Measurements from ENCODE around the gene MERTK. TPM values are rescaled to one million over a fixed set of nuclear protein-coding genes. Genes with fewer than 3 reads are reported as not detected.
"Not testable (repeated sequence)": the region's sequence is repeated elsewhere in the genome, so short reads cannot be mapped to it uniquely, and the experiment has no call there.

MERTK gene
- total RNA-seq, 4 donors from 2014 or later: 13.2 to 47.4 (median 32.3) TPM

- no peaks in the 10 kb centered on the region for H3K27me3 ChIP-seq
- H3K36me3 ChIP-seq: peaks cover 0 to 42% of the 10 kb centered on the region in 2 donors
- WGBS, 2 donors (ENCODE audit: low coverage in 1 of 2): 70 to 73% methylated on average over 1 of the region's 1 CpG
- H3K9me3 ChIP-seq: no peaks in the 10 kb centered on the region
- H3K4me3 ChIP-seq: no peak overlapping the region
- H3K27ac ChIP-seq: no peak overlapping the region
- ATAC-seq: no peak
- H3K4me1 ChIP-seq: peaks cover 0 to 29% (median 6%) of the 10 kb centered on the region in 3 donors
- TF ChIP-seq POLR2AphosphoS5 (IDR thresholded peaks at IDR 0.05) (no peak), POLR2A (IDR thresholded peaks at IDR 0.05) (no peak), EP300 (IDR thresholded peaks at IDR 0.05) (no peak), CTCF (IDR thresholded peaks at IDR 0.05) (no peak)
Measured at GRCh38 chr2:112061299-112061698, 162.9 kb downstream of the MERTK start.

- Histone ChIP-seq H3K9me3 (no peaks in the 10 kb centered on the region), H3K36me3 (peaks cover 0 to 47% of the 10 kb centered on the region in 2 donors), H3K27ac (no peak overlapping the region), H3K4me1 (peaks cover 0 to 23% (median 6%) of the 10 kb centered on the region in 3 donors), H3K27me3 (no peaks in the 10 kb centered on the region), H3K4me3 (no peak overlapping the region)
- WGBS, 2 donors (ENCODE audit: low coverage in 1 of 2): 93 to 100% methylated on average over 1 to 2 of the region's 2 CpGs
- TF ChIP-seq POLR2AphosphoS5 (IDR thresholded peaks at IDR 0.05): no peak
- no peak for TF ChIP-seq POLR2A (IDR thresholded peaks at IDR 0.05)
- TF ChIP-seq CTCF (IDR thresholded peaks at IDR 0.05): no peak
- no peak for TF ChIP-seq EP300 (IDR thresholded peaks at IDR 0.05)
- no peak for ATAC-seq
Measured at GRCh38 chr2:112061840-112062239, 163.4 kb downstream of the MERTK start.

GRCh38 chr2:112062894-112063293 is 164.5 kb downstream of the MERTK start:
- 92% methylated on average over 1 of the region's 1 CpG; no CpG with 5 or more reads in 1 of the 2 donors for WGBS, 2 donors (ENCODE audit: low coverage in 1 of 2)
- TF ChIP-seq POLR2AphosphoS5 (IDR thresholded peaks at IDR 0.05): no peak
- TF ChIP-seq CTCF (IDR thresholded peaks at IDR 0.05): no peak
- no peak for TF ChIP-seq POLR2A (IDR thresholded peaks at IDR 0.05)
- TF ChIP-seq EP300 (IDR thresholded peaks at IDR 0.05): no peak
- H3K27me3 ChIP-seq: no peaks in the 10 kb centered on the region
- no peak for ATAC-seq
- H3K36me3 ChIP-seq: peaks cover 3 to 58% of the 10 kb centered on the region in 2 donors
- H3K4me1 ChIP-seq: peaks cover 0 to 13% (median 0%) of the 10 kb centered on the region in 3 donors
- H3K4me3 ChIP-seq: no peak overlapping the region
- no peak overlapping the region for H3K27ac ChIP-seq
- H3K9me3 ChIP-seq: no peaks in the 10 kb centered on the region

- H3K4me1 ChIP-seq: no peaks in the 10 kb centered on the region
- H3K4me3 ChIP-seq: no peak overlapping the region
- no peak for TF ChIP-seq POLR2A (IDR thresholded peaks at IDR 0.05)
- TF ChIP-seq POLR2AphosphoS5 (IDR thresholded peaks at IDR 0.05): no peak
- no peak for TF ChIP-seq CTCF (IDR thresholded peaks at IDR 0.05)
- TF ChIP-seq EP300 (IDR thresholded peaks at IDR 0.05): no peak
- no peaks in the 10 kb centered on the region for H3K27me3 ChIP-seq
- 80 to 84% methylated on average over 5 of the region's 5 CpGs for WGBS, 2 donors (ENCODE audit: low coverage in 1 of 2)
- no peaks in the 10 kb centered on the region for H3K9me3 ChIP-seq
- ATAC-seq: no peak
- H3K36me3 ChIP-seq: peaks cover 3 to 77% of the 10 kb centered on the region in 2 donors
- H3K27ac ChIP-seq: no peak overlapping the region
Measured at GRCh38 chr2:112065486-112065885, 167.1 kb downstream of the MERTK start.

- 83% methylated on average over 1 of the region's 1 CpG; no CpG with 5 or more reads in 1 of the 2 donors for WGBS, 2 donors (ENCODE audit: low coverage in 1 of 2)
- Histone ChIP-seq H3K4me1 (no peaks in the 10 kb centered on the region), H3K27ac (no peak overlapping the region), H3K36me3 (peaks cover 3 to 77% of the 10 kb centered on the region in 2 donors), H3K4me3 (no peak overlapping the region), H3K9me3 (no peaks in the 10 kb centered on the region), H3K27me3 (no peaks in the 10 kb centered on the region)
- ATAC-seq: no peak
- no peak for TF ChIP-seq CTCF (IDR thresholded peaks at IDR 0.05)
- TF ChIP-seq POLR2AphosphoS5 (IDR thresholded peaks at IDR 0.05): no peak
- TF ChIP-seq EP300 (IDR thresholded peaks at IDR 0.05): no peak
- TF ChIP-seq POLR2A (IDR thresholded peaks at IDR 0.05): no peak
Measured at GRCh38 chr2:112065966-112066365, 167.6 kb downstream of the MERTK start.

- H3K4me3 ChIP-seq, H3K27ac ChIP-seq, H3K27me3 ChIP-seq, ATAC-seq, H3K9me3 ChIP-seq, H3K4me1 ChIP-seq: not testable (repeated sequence)
- H3K36me3 ChIP-seq: peaks cover 3 to 85% of the 10 kb centered on the region in 2 donors
Measured at GRCh38 chr2:112069794-112070193, 171.4 kb downstream of the MERTK start.

All from gastroesophageal sphincter (tissue), 4 donors.